Mucosa of stomach (tissue), 1 donor: Measurements from ENCODE around the gene NOP9.

Source experiments
- H3K27me3 ChIP-seq: one replicate; pipeline ENCODE4 v1.7.0; 2013; ENCODE audit warnings: mild to moderate bottlenecking, low read length; ENCODE audit not compliant: control insufficient read depth, insufficient read depth
- H3K36me3 ChIP-seq: one replicate; pipeline ENCODE4 v1.7.0; 2013; ENCODE audit warnings: low read length; ENCODE audit not compliant: control insufficient read depth, insufficient read depth
- H3K4me1 ChIP-seq: one replicate; pipeline ENCODE4 v1.7.0; 2013; ENCODE audit warnings: mild to moderate bottlenecking, low read length; ENCODE audit not compliant: control insufficient read depth, insufficient read depth
- H3K4me3 ChIP-seq: one replicate; pipeline ENCODE4 v1.7.0; 2013; ENCODE audit warnings: low read length
- H3K9ac ChIP-seq: one replicate; pipeline ENCODE4 v1.7.0; 2013; ENCODE audit warnings: mild to moderate bottlenecking, low read length, moderate library complexity
- H3K9me3 ChIP-seq: one replicate; pipeline ENCODE4 v1.7.0; 2013; ENCODE audit warnings: mild to moderate bottlenecking, low read length, moderate library complexity; ENCODE audit not compliant: control insufficient read depth
- donor health status: Pancreatic carcinoma.

NOP9 gene

GRCh38 chr14:24267516-24267915 is 32.1 kb upstream of the NOP9 start:
- Histone ChIP-seq H3K4me1 (peaks cover 9% of the 10 kb centered on the region), H3K9ac (no peak overlapping the region), H3K27me3 (no peaks in the 10 kb centered on the region), H3K4me3 (no peak overlapping the region), H3K9me3 (no peaks in the 10 kb centered on the region), H3K36me3 (no peaks in the 10 kb centered on the region)

- Histone ChIP-seq H3K9me3 (no peaks in the 10 kb centered on the region), H3K36me3 (no peaks in the 10 kb centered on the region), H3K27me3 (no peaks in the 10 kb centered on the region), H3K4me1 (peaks cover 9% of the 10 kb centered on the region), H3K4me3 (no peak overlapping the region), H3K9ac (no peak overlapping the region)
Measured at GRCh38 chr14:24268225-24268624, 31.4 kb upstream of the NOP9 start.

- no peak overlapping the region for H3K4me3 ChIP-seq
- H3K4me1 ChIP-seq, result peaks cover 16% of the 10 kb centered on the region
- no peaks in the 10 kb centered on the region for H3K9me3 ChIP-seq
- H3K9ac ChIP-seq, result no peak overlapping the region
- no peaks in the 10 kb centered on the region for H3K36me3 ChIP-seq
- no peaks in the 10 kb centered on the region for H3K27me3 ChIP-seq
Measured at GRCh38 chr14:24269368-24269767, 30.3 kb upstream of the NOP9 start.

- H3K4me1 ChIP-seq, result peaks cover 18% of the 10 kb centered on the region
- H3K36me3 ChIP-seq, result no peaks in the 10 kb centered on the region
- no peak overlapping the region for H3K9ac ChIP-seq
- no peaks in the 10 kb centered on the region for H3K9me3 ChIP-seq
- H3K4me3 ChIP-seq, result no peak overlapping the region
- H3K27me3 ChIP-seq, result no peaks in the 10 kb centered on the region
Measured at GRCh38 chr14:24269910-24270536, 29.6 kb upstream of the NOP9 start.

- Histone ChIP-seq H3K4me3 (peak overlapping the region; percentile 52), H3K36me3 (no peaks in the 10 kb centered on the region), H3K9me3 (no peaks in the 10 kb centered on the region), H3K27me3 (no peaks in the 10 kb centered on the region), H3K4me1 (peaks cover 18% of the 10 kb centered on the region), H3K9ac (peak overlapping the region; percentile 98)
Measured at GRCh38 chr14:24270537-24271133, 29.0 kb upstream of the NOP9 start.

DNA sequence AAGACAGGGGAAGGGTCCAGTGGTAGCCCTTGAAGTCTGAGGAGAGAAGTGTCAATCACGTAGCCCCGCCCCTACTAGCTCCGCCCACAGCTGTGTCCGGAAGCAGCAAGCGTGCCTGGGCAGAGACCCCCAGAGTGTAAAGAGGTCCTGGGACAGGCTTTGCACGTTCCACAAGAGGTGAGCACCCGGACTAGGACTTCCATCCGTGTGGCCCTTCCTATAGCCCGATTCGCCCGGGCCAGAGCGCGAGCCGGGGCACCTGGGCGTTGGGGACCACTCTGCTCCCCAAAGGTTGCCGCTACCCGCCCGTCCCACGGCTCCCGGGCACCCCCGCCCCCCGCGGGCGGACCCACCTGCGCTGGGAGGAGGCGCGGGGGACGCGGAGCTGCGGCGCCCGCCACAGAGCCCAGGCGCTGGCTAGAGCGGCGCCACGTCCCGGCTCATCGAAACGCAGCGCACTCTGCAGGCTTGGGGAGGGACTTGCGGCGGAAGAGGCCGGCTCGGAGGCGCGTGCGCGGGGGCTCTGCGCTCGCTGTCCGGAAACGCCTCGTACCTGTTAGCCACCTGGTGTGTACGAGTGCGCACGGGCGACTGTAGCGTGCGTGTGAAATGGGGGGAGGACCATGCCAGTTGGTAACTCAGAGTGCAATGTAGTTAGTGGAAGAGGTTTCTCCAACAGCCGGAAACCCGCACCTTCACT is 28.4 kb upstream of the NOP9 start, which contains the start of gene RABGGTA:
TSS of gene RABGGTA (minus strand) at position 464 of the 700 bp plus-strand sequence. CDS start 482 bp downstream, outside the sequence.
- H3K4me1 ChIP-seq, result peaks cover 18% of the 10 kb centered on the region

DNA sequence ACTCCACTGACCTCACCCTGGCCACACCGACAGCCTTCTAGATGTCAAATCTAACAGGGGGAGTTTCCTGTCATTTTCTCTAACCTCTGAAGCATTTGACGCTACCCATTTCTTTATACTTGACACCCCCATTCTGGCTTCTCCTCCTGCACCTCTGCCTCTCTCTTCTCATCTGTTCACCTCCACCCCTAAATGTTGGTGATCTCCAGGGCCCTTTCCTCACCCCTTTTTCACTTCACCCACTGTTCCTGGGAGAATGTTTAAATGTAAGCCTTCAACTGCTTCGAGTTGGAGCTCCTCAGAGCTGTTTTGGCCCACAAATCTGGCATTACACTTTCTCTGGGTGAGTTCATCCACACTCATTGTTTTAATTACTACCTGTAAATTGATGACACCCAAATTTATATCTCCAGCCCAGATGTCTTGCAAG is 27.8 kb upstream of the NOP9 start:
- H3K9ac ChIP-seq, result peak overlapping the region; percentile 98
- no peaks in the 10 kb centered on the region for H3K9me3 ChIP-seq
- peaks cover 18% of the 10 kb centered on the region for H3K4me1 ChIP-seq
- H3K4me3 ChIP-seq, result peak overlapping the region; percentile 52
- no peaks in the 10 kb centered on the region for H3K27me3 ChIP-seq
- H3K36me3 ChIP-seq, result no peaks in the 10 kb centered on the region

More for the DNA sequence above, 28.4 kb upstream of the NOP9 start, which contains the start of gene RABGGTA:
- Histone ChIP-seq H3K9me3 (no peaks in the 10 kb centered on the region), H3K4me3 (peak within 1 kb of the TSS; percentile 52), H3K36me3 (no peaks in the 10 kb centered on the region), H3K27me3 (no peaks in the 10 kb centered on the region), H3K9ac (peak within 1 kb of the TSS; percentile 98)

DNA sequence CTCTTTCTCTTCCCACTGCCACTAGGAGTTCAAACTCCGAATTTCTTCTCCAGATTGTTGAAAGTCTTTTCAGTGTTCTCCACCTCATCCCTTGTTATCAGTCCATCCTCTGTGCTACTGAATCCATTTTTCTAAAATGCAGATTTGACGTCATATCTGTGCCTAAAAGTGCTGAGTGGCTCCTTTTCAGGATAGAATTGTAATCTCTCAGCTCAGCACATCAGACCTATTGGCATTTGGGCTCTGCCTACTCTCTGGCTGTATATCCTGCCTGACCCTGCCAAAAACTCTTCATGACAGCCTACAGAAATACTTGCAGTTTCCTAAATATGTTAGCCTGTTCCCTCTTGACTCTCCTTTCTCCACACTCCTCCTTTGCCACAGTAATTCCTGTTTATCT is 27.2 kb upstream of the NOP9 start:
- H3K27me3 ChIP-seq, result no peaks in the 10 kb centered on the region
- H3K4me3 ChIP-seq, result no peak overlapping the region
- H3K4me1 ChIP-seq, result peaks cover 18% of the 10 kb centered on the region
- H3K36me3 ChIP-seq, result no peaks in the 10 kb centered on the region
- H3K9me3 ChIP-seq, result no peaks in the 10 kb centered on the region
- H3K9ac ChIP-seq, result no peak overlapping the region

DNA sequence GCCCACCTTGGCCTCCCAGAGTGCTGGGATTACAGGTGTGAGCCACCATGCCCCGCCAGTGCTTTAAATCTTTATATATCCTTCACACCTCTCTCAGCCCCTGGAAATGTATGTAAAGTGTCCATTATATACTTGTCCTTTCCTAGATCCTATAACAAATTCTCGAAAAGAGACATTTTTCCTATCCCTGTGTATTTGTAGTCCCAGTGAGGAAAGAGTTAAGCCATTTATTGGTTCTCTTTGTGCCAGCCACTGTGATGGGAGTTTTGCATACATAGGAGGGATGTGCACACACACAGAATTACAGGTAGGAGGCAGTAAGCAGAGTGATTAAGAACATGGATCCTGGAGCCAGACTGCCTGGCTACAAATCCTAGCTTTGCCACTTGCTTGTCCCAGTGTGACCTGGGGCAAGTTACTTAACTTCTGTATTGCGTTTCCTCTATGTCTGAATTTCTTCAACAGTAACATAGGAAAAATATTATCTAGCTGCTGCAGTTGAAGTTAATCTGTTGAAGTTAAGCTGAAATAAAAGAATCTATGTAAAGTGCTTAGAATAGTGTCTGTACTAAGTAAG is 26.1 kb upstream of the NOP9 start:
- Histone ChIP-seq H3K4me1 (peaks cover 18% of the 10 kb centered on the region), H3K9ac (no peak overlapping the region), H3K9me3 (no peaks in the 10 kb centered on the region), H3K4me3 (no peak overlapping the region), H3K36me3 (no peaks in the 10 kb centered on the region), H3K27me3 (no peaks in the 10 kb centered on the region)

DNA sequence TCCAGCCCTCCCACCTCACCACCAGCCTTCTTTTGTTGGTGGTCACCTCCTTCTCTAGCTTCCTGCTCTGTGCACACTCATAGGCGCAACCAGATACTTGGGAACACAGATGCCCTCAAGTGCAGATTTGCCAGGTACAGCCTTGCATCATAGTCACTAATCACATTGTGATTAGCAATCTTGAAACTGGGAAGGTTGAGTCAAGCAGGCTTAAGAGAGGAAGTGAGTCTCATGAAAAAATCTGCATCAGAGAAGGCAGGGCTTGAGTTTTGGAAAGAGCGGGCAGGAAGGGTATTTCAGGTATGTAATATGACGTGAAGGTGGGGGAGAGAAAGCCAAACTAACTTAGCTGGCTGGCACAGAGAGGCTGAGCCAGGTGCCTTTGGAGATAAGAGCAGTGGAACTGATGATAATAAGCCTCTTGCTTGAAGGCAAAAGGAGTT is 25.5 kb upstream of the NOP9 start:
- Histone ChIP-seq H3K9me3 (no peaks in the 10 kb centered on the region), H3K4me1 (peaks cover 18% of the 10 kb centered on the region), H3K36me3 (no peaks in the 10 kb centered on the region), H3K27me3 (no peaks in the 10 kb centered on the region), H3K4me3 (no peak overlapping the region), H3K9ac (no peak overlapping the region)

- H3K4me3 ChIP-seq, result no peak overlapping the region
- no peaks in the 10 kb centered on the region for H3K27me3 ChIP-seq
- no peaks in the 10 kb centered on the region for H3K9me3 ChIP-seq
- no peak overlapping the region for H3K9ac ChIP-seq
- H3K36me3 ChIP-seq, result no peaks in the 10 kb centered on the region
- peaks cover 8% of the 10 kb centered on the region for H3K4me1 ChIP-seq
Measured at GRCh38 chr14:24277071-24277470, 22.6 kb upstream of the NOP9 start.
